HUDEP-2 (cell line): ENCODE measurements around the gene CHRNA4.

Source experiments
- DNase-seq, 76 experiments: peaks; one replicate each; lab custom pipeline; 2025; ENCODE audit not compliant: unreplicated experiment in 76 of 76; lab: John Stamatoyannopoulos, UW

CHRNA4 gene

GRCh38 chr20:63398744-63399514, 37.8 kb upstream of the CHRNA4 start:
- no peak for DNase-seq

- no peak for DNase-seq
Measured at GRCh38 chr20:63397946-63398450, 36.8 kb upstream of the CHRNA4 start.

- DNase-seq: no peak
Measured at GRCh38 chr20:63397155-63397843, 36.1 kb upstream of the CHRNA4 start.

- no peak for DNase-seq
Measured at GRCh38 chr20:63396300-63396699, 35.2 kb upstream of the CHRNA4 start.

GRCh38 chr20:63395723-63396122, 34.6 kb upstream of the CHRNA4 start:
- no peak for DNase-seq

- no peak for DNase-seq
Measured at GRCh38 chr20:63394920-63395455, 33.8 kb upstream of the CHRNA4 start.

GRCh38 chr20:63394069-63394919, 33.1 kb upstream of the CHRNA4 start:
- DNase-seq: no peak

- no peak for DNase-seq
Measured at GRCh38 chr20:63393566-63393965, 32.4 kb upstream of the CHRNA4 start.

- no peak for DNase-seq
Measured at GRCh38 chr20:63392465-63393365, 31.6 kb upstream of the CHRNA4 start.

- DNase-seq: no peak
Measured at GRCh38 chr20:63387917-63388316, 26.8 kb upstream of the CHRNA4 start.

GRCh38 chr20:63387393-63387792, 26.2 kb upstream of the CHRNA4 start:
- DNase-seq: no peak

- no peak for DNase-seq
Measured at GRCh38 chr20:63386491-63386890, 25.3 kb upstream of the CHRNA4 start.

- no peak for DNase-seq
Measured at GRCh38 chr20:63385819-63386218, 24.7 kb upstream of the CHRNA4 start.

GRCh38 chr20:63384336-63384735, 23.2 kb upstream of the CHRNA4 start:
- DNase-seq: no peak

- no peak for DNase-seq
Measured at GRCh38 chr20:63383556-63383955, 22.4 kb upstream of the CHRNA4 start.

- DNase-seq: no peak
Measured at GRCh38 chr20:63382551-63383300, 21.6 kb upstream of the CHRNA4 start.

GRCh38 chr20:63381781-63382431, 20.8 kb upstream of the CHRNA4 start:
- peak in 5 of 76 experiments; percentile 3 to 11 (median 5) for DNase-seq

- DNase-seq: no peak
Measured at GRCh38 chr20:63380346-63380870, 19.3 kb upstream of the CHRNA4 start.
